ENCODE data around the gene CSH1. TPM values are rescaled to one million over a fixed set of nuclear protein-coding genes. Genes with fewer than 3 reads are reported as not detected.
"Not testable (repeated sequence)": the region's sequence is repeated elsewhere in the genome, so short reads cannot be mapped to it uniquely, and the experiment has no call there.

Gene CSH1
- total RNA-seq = 1 to 10 TPM; 8.3 to 8.9 TPM

- H3K27ac Mint-ChIP-seq; ATAC-seq; H3K36me3 Mint-ChIP-seq; DNase-seq (ENCODE audit: low spot score in 2 of 2); H3K9me3 Mint-ChIP-seq: not testable (repeated sequence)
These were observed at the start of gene CSH1 for GRCh38 chr17:63896524-63897354. Gene CSH1, minus strand, starts transcription at chr17:63896574. Its CDS starts 63 bp downstream, at chr17:63896511.

GRCh38 chr17:63945784-63946439 lies 49.5 kb upstream of the CSH1 start:
- H3K27ac Mint-ChIP-seq = no peak overlapping the region
- ATAC-seq (peak in 1 of 2 donors; percentile 1), DNase-seq (ENCODE audit: low spot score in 2 of 2) (no peak)
- H3K9me3 Mint-ChIP-seq = no peaks in the 10 kb centered on the region
- H3K36me3 Mint-ChIP-seq = no peaks in the 10 kb centered on the region

- DNase-seq (ENCODE audit: low spot score in 2 of 2) = no peak
- H3K27ac Mint-ChIP-seq = no peak overlapping the region
These were observed 48.5 kb upstream of the CSH1 start for GRCh38 chr17:63944736-63945499.

GRCh38 chr17:63943745-63944144 lies 47.4 kb upstream of the CSH1 start:
- H3K27ac Mint-ChIP-seq = no peak overlapping the region
- DNase-seq (ENCODE audit: low spot score in 2 of 2) = no peak

More at GRCh38 chr17:63944736-63945499, 48.5 kb upstream of the CSH1 start:
- ATAC-seq = no peak
- Mint-ChIP-seq H3K9me3 (no peaks in the 10 kb centered on the region), H3K36me3 (no peaks in the 10 kb centered on the region)

GRCh38 chr17:63942309-63942985 lies 46.1 kb upstream of the CSH1 start:
- Mint-ChIP-seq H3K27ac (peak overlapping the region in 1 of 2 donors; percentile 15), H3K36me3 (no peaks in the 10 kb centered on the region), H3K9me3 (no peaks in the 10 kb centered on the region)
- ATAC-seq (no peak), DNase-seq (ENCODE audit: low spot score in 2 of 2) (no peak)

More at GRCh38 chr17:63943745-63944144, 47.4 kb upstream of the CSH1 start:
- no peaks in the 10 kb centered on the region for H3K9me3 Mint-ChIP-seq
- no peak for ATAC-seq
- no peaks in the 10 kb centered on the region for H3K36me3 Mint-ChIP-seq

DNA sequence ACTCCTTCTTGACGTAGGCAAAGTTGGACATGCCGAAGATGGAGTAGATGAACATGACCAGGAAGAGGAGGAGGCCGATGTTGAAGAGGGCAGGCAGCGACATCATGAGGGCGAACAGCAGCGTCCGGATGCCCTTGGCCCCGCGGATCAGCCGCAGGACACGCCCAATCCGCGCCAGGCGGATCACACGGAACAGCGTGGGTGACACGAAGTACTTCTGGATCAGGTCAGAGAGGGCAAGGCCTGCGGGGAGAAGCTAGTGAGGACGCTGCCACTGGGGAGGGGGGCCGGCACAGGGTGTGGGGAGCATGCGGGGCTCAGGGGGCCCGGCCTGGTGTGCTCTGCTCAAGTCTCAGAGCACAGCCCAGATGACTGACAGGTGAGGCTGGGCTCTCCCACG lies 45.4 kb upstream of the CSH1 start:
- Mint-ChIP-seq H3K27ac (no peak overlapping the region), H3K9me3 (no peaks in the 10 kb centered on the region), H3K36me3 (no peaks in the 10 kb centered on the region)
- ATAC-seq = no peak
- DNase-seq (ENCODE audit: low spot score in 2 of 2) = no peak

GRCh38 chr17:63941162-63941561 lies 44.8 kb upstream of the CSH1 start:
- ATAC-seq (no peak), DNase-seq (ENCODE audit: low spot score in 2 of 2) (no peak)
- Mint-ChIP-seq H3K9me3 (no peaks in the 10 kb centered on the region), H3K27ac (no peak overlapping the region), H3K36me3 (no peaks in the 10 kb centered on the region)

DNA sequence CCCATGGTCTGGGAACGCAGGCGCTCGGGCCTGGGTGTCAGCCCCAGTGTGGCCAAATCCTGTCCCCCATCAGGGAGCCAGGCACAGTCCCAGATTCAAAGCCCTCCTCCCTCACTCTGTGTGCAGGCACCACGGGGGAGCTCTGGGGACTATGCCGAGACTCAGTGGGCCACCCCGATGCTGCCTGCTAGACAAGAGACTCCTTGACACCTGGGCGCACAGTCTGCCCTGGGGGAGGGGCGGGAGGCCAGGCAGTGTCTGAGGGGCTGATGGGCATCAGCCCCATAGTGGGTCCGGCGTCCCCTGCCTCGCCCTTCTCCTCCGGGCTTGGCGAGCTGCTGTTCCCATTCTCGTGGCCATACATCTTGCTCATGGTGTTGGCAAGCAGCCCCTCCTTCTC lies 44.2 kb upstream of the CSH1 start:
- H3K27ac Mint-ChIP-seq = no peak overlapping the region
- H3K36me3 Mint-ChIP-seq = no peaks in the 10 kb centered on the region
- no peaks in the 10 kb centered on the region for H3K9me3 Mint-ChIP-seq
- no peak for ATAC-seq
- DNase-seq (ENCODE audit: low spot score in 2 of 2) = no peak

DNA sequence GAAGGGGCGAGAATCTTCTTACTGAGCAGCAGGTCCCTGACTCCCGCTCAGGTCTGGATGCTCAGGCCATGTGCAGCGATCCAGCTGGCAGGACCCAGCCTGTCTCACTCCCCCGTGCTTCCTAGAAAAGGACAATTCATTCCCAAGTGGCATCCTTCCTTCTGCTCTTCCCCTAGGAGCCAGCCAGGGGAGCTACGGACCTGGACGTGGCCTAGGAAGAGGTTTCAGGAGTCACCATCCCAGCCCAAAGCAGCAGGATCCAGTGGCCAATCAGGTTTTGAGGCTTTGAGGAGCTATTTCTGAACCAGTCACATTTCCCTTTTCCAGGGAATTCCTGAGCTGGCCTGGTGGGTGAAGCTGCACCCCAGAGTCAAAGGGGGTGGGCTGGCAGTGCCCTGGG lies 43.5 kb upstream of the CSH1 start:
- Mint-ChIP-seq H3K9me3 (no peaks in the 10 kb centered on the region), H3K27ac (no peak overlapping the region), H3K36me3 (no peaks in the 10 kb centered on the region)
- ATAC-seq = no peak
- DNase-seq (ENCODE audit: low spot score in 2 of 2) = no peak

GRCh38 chr17:63939401-63939800 lies 43.0 kb upstream of the CSH1 start:
- ATAC-seq (no peak), DNase-seq (ENCODE audit: low spot score in 2 of 2) (no peak)
- no peaks in the 10 kb centered on the region for H3K36me3 Mint-ChIP-seq
- H3K27ac Mint-ChIP-seq = peak overlapping the region in 1 of 2 donors; percentile 55
- no peaks in the 10 kb centered on the region for H3K9me3 Mint-ChIP-seq

GRCh38 chr17:63937920-63938319 lies 41.5 kb upstream of the CSH1 start:
- no peak for DNase-seq (ENCODE audit: low spot score in 2 of 2)
- peak overlapping the region in 1 of 2 donors; percentile 14 for H3K27ac Mint-ChIP-seq
- H3K9me3 Mint-ChIP-seq = no peaks in the 10 kb centered on the region
- H3K36me3 Mint-ChIP-seq = no peaks in the 10 kb centered on the region
- ATAC-seq = no peak

DNA sequence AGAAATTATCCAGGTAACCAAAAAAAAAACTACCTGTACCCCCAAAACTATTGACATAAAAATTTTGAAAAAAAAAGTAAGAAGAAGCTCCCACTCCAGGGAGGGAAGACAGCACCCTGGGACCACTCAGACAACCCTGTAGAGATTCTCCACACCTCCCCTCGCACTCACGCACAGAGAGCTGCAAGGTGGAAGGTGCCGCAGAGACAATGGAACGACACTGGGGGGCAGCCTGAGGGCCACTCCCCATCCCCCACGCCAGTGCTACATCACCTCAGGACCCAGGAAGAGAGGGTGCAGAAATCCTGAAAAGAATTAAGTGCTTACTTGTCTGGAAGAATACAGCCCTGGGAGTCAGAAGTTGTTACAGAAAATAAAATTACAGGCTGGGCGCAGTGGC lies 40.9 kb upstream of the CSH1 start:
- DNase-seq (ENCODE audit: low spot score in 2 of 2) = no peak
- no peak overlapping the region for H3K27ac Mint-ChIP-seq
- no peak for ATAC-seq
- H3K36me3 Mint-ChIP-seq = no peaks in the 10 kb centered on the region
- H3K9me3 Mint-ChIP-seq = no peaks in the 10 kb centered on the region

DNA sequence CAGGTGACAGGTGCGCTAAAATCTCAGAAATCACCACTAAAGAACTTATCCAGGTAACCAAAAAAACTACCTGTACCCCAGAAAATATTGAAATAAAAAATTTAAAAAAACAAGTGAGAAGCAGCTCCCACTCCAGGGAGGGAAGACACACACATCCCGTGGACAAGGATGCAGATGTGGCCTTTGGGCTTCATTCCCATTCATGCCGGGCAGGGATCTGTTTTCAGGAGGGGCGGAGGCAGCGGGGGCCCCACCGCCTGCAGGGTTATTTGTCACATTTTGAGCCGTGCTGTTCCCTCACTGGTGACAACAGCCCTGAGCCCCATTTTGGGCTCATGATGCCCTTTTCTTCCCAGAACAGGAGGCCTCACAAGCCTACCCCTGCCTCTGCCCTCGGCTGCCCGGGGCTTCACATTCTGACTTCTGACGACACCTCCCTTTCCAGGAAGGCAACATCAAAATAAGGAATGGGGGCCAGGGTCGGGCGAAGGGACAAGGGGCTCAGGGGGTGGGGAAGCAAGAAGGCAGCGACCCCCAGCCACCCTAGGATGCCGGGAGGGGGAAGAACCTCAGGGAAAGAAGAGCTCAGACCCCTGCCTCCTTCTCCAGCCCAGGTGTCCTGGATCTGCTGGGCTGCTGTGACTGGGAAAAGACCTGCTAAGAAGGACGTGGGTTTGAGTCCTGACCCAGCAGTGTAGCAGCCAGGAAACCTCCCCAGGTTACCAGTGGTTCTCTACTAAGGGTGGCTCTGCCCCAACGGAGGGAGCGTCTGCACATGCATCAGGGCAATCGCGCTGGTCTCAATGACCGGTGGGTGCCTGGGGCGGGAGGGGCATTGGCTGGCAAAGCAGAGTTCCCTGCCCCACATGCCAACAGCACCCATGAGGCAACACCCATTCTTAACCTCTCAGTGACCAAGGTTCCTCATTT lies 38.1 kb upstream of the CSH1 start:
- no peaks in the 10 kb centered on the region for H3K9me3 Mint-ChIP-seq
- H3K27ac Mint-ChIP-seq = no peak overlapping the region
- DNase-seq (ENCODE audit: low spot score in 2 of 2) = no peak
- ATAC-seq = no peak
- H3K36me3 Mint-ChIP-seq = peaks cover 0 to 5% of the 10 kb centered on the region in 2 donors

DNA sequence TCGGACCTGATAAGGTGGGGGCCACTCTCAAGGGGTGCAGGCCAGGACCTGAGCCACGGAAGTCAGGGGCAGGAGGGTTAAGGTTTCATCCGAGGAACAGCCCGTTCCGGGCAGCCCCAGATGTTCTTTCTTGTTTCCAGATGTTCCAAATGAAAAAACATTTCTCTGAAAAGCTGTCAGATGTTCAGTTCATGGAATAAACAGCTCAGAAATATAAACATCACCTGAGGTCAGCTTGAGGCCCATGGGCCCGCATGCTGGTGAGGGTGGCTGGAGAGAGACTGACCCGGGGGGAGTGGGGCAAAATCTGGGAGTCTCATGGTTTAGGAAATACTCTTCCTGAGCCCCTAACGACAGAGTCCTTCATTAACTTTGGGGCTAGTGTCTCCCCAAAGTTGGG lies 37.2 kb upstream of the CSH1 start:
- ATAC-seq (no peak), DNase-seq (ENCODE audit: low spot score in 2 of 2) (no peak)
- Mint-ChIP-seq H3K9me3 (no peaks in the 10 kb centered on the region), H3K36me3 (peaks cover 0 to 5% of the 10 kb centered on the region in 2 donors), H3K27ac (no peak overlapping the region)

GRCh38 chr17:63932721-63933120 lies 36.3 kb upstream of the CSH1 start:
- DNase-seq (ENCODE audit: low spot score in 2 of 2) (no peak), ATAC-seq (peak in 1 of 2 donors; percentile 6)
- H3K9me3 Mint-ChIP-seq = no peaks in the 10 kb centered on the region
- peaks cover 0 to 5% of the 10 kb centered on the region in 2 donors for H3K36me3 Mint-ChIP-seq
- H3K27ac Mint-ChIP-seq = peak overlapping the region; percentile 15 to 86
